Measurements from ENCODE around the gene STH.

GRCh38 chr17:46027048-46027975 is 28.3 kb downstream of the STH start:
- TF ChIP-seq, protein P1, sequence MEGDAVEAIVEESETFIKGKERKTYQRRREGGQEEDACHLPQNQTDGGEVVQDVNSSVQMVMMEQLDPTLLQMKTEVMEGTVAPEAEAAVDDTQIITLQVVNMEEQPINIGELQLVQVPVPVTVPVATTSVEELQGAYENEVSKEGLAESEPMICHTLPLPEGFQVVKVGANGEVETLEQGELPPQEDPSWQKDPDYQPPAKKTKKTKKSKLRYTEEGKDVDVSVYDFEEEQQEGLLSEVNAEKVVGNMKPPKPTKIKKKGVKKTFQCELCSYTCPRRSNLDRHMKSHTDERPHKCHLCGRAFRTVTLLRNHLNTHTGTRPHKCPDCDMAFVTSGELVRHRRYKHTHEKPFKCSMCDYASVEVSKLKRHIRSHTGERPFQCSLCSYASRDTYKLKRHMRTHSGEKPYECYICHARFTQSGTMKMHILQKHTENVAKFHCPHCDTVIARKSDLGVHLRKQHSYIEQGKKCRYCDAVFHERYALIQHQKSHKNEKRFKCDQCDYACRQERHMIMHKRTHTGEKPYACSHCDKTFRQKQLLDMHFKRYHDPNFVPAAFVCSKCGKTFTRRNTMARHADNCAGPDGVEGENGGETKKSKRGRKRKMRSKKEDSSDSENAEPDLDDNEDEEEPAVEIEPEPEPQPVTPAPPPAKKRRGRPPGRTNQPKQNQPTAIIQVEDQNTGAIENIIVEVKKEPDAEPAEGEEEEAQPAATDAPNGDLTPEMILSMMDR (conservative IDR thresholded peaks at IDR 0.05; ENCODE audit: low read depth, low read length) = no peak
- TF ChIP-seq POLR2A (IDR thresholded peaks at IDR 0.05; ENCODE audit: low read depth, low read length) (no peak), CEBPB (IDR thresholded peaks at IDR 0.05; ENCODE audit: low read depth, low read length) (no peak), RAD21 (IDR thresholded peaks at IDR 0.05; ENCODE audit: low read length) (no peak), SMC3 (IDR thresholded peaks at IDR 0.05; ENCODE audit: low read depth, low read length) (no peak), RCOR1 (IDR thresholded peaks at IDR 0.05; ENCODE audit: insufficient replicate concordance, low read length) (no peak), CHD1 (IDR thresholded peaks at IDR 0.05; ENCODE audit: low read depth, low read length) (no peak), BHLHE40 (IDR thresholded peaks at IDR 0.05; ENCODE audit: low read depth, low read length) (no peak), NFE2L2 (IDR thresholded peaks at IDR 0.05; ENCODE audit: low read depth, low read length) (no peak), MAZ (IDR thresholded peaks at IDR 0.05; ENCODE audit: borderline replicate concordance, low read depth, low read length) (no peak), RFX5 (IDR thresholded peaks at IDR 0.05; ENCODE audit: low read depth, low read length) (no peak)

All from IMR-90 (cell line).